HG03025 (cell line): ENCODE results near the gene NUDT14.

ENCODE experiments used
- ATAC-seq: cut with Tn5 transposase; IDR thresholded peaks from one replicate; pipeline ENCODE4 v1.9.1; 2021; ENCODE audit warnings: mild to moderate bottlenecking, moderate library complexity; ENCODE audit not compliant: unreplicated experiment, low FRiP score

NUDT14 gene

GRCh38 chr14:105161964-105162668, 19.0 kb downstream of the NUDT14 start:
- no peak for ATAC-seq

- no peak for ATAC-seq
Measured at GRCh38 chr14:105161309-105161708, 19.8 kb downstream of the NUDT14 start.

- no peak for ATAC-seq
Measured at GRCh38 chr14:105160776-105161175, 20.3 kb downstream of the NUDT14 start.

- ATAC-seq = no peak
Measured at GRCh38 chr14:105159344-105159743, 21.8 kb downstream of the NUDT14 start.

GRCh38 chr14:105158794-105159193, 22.3 kb downstream of the NUDT14 start:
- ATAC-seq = no peak

GRCh38 chr14:105157872-105158271, 23.2 kb downstream of the NUDT14 start:
- no peak for ATAC-seq

- ATAC-seq = no peak
Measured at GRCh38 chr14:105156414-105157375, 24.4 kb downstream of the NUDT14 start.

GRCh38 chr14:105155681-105156413, 25.3 kb downstream of the NUDT14 start:
- ATAC-seq = no peak

GRCh38 chr14:105155071-105155651, 26.0 kb downstream of the NUDT14 start:
- no peak for ATAC-seq

GRCh38 chr14:105154476-105154871, 26.6 kb downstream of the NUDT14 start:
- ATAC-seq = no peak

GRCh38 chr14:105153739-105154475, 27.2 kb downstream of the NUDT14 start:
- no peak for ATAC-seq

GRCh38 chr14:105153331-105153731, 27.8 kb downstream of the NUDT14 start:
- no peak for ATAC-seq

- no peak for ATAC-seq
Measured at GRCh38 chr14:105152794-105153241, 28.3 kb downstream of the NUDT14 start.

GRCh38 chr14:105151838-105152793, 29.0 kb downstream of the NUDT14 start:
- ATAC-seq = no peak

- no peak for ATAC-seq
Measured at GRCh38 chr14:105151084-105151837, 29.9 kb downstream of the NUDT14 start.

- ATAC-seq = no peak
Measured at GRCh38 chr14:105150368-105151083, 30.6 kb downstream of the NUDT14 start.

- no peak for ATAC-seq
Measured at GRCh38 chr14:105150026-105150367, 31.1 kb downstream of the NUDT14 start.
